GM18909 (cell line): ENCODE measurements around the gene DTX3L.

ENCODE experiments used
- ATAC-seq: cut with Tn5 transposase; IDR thresholded peaks from one replicate; pipeline ENCODE4 v1.9.1; 2021; ENCODE audit warnings: mild to moderate bottlenecking; ENCODE audit not compliant: unreplicated experiment, poor library complexity

Gene DTX3L

DNA sequence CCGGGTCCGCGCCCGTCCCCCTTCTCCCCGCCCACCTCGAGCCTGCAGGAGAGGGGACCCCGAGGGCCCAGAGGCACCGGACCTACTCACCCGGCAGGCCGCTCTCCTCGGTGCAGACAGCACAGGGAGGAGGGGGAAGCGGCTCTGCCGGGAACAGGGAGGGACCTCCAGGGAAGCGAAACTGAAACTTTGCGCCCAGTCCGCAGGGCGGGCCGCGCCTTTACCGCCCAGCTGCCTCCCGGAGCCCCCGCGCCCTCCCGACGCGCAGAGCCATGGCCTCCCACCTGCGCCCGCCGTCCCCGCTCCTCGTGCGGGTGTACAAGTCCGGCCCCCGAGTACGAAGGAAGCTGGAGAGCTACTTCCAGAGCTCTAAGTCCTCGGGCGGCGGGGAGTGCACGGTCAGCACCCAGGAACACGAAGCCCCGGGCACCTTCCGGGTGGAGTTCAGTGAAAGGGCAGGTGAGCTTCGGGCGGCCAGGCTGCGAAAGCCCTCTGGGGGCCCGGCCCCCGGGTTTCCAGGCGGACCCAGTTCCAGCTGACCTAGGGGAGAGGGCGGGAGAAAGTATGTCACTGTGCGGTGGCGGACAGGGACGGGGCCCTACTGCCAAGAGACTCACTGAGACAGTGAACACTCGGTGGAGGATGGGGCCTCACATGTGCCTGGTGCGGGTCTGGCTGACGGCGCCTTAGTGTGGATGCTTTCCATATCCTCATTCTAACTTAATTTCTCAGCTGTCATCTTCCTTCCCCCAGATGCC, at the start of gene DTX3L, which contains the start of gene PARP9:
Gene DTX3L (plus strand): TSS at position 184 of the 758 bp plus-strand sequence. CDS start 89 bp downstream, at position 273.
Gene PARP9 (minus strand): TSS at position 146 of the 758 bp plus-strand sequence. CDS start 4,680 bp downstream, outside the sequence.
- peak; percentile 75 for ATAC-seq

- no peak for ATAC-seq
These were observed 49.1 kb upstream of the DTX3L start for GRCh38 chr3:122515020-122515468.

DNA sequence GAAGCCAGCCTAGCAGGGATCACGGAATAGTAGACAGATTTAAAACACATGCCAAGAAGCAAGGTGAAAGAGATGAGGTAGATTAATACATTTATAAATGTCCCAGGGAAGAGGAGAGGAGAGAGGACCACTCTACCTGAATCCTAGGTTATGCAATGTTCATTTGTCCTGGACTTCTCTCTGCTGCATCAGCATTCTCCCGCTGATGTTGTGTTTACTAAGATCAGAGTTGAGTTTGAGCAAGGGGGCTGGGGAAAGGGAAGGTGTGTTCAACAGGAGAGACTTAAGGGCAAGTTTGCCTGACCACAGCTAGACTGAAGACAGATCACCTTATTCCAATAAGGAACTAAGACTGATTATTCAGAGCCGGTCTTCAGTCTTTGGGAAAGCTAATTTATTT, 48.3 kb upstream of the DTX3L start:
- ATAC-seq, result no peak

DNA sequence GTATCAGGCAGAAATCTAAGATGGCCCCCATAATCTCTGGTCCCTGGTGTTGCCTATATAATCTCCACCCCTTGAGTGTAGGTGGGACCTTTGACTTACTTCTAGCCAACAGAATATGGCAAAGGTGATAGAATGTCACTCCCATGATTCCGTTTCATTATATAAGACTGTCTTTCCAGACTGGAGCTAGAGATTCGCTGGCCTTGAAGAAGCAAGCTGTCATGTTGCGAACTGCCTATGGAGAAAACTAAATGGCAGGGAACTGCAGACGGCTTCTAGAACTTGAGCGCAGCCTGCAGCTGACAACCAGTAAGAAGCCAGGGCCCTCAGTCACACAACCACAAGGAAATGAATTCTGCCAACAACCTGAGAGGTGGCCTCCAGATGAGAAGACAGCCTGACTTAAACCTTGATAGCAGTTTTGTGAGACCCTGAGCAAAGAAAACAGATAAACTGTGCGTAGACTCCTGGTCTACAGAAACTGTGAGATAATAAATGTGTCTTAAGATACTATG, 47.2 kb upstream of the DTX3L start:
- ATAC-seq, result no peak

DNA sequence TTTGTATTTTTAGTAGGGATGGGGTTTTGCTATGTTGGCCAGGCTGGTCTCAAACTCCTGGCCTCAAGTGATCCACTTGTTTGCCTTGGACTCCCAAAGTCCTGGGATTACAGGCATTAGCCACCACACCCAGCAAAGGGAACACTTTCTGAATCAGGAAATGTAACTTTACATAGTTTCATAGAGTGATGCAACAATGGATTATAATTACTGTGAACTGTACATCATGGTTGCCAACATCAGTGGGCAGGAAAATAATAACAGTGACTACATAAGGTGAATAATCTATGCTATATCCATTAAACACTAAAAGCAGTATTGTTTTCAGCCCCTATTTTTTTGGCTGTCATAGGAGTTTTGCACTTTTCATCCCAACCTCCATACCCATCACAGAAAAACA, 44.4 kb upstream of the DTX3L start:
- no peak for ATAC-seq

GRCh38 chr3:122520861-122521260, 43.3 kb upstream of the DTX3L start:
- no peak for ATAC-seq

DNA sequence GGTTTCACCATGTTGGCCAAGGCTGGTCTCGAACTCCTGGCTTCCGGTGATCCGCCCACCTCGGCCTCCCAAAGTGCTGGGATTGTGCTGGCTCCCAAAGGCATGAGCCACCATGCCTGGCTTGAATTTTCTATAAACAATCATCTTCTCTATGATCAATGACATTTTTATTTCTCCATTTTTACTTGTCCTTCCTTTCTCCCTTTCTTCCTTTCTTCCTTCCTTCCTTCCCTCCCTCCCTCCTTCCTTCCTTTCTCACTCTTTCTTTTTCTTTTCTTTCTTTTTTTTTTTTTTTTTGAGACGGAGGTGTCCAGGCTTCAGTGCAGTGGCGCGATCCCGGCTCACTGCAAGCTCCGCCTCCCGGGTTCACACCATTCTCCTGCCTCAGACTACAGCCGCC, 40.8 kb upstream of the DTX3L start:
- no peak for ATAC-seq

DNA sequence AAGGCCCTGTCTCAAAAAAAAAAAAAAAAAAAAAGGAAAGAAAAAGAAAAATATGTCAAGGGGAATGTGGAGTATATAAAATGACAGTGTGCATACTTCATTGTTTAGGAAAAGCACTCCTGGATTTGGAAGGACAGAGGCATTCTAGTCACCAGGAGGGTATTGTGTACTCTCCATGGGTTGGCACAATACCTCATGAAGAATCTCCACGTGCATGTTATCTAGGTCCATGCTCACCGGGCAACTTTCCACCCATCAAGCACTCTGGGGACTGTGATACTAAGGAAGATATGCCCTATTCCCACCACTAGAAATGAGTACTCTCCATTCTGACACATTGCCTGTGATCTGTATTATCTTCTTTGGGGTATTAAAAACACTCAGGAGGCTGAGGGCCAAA, 34.0 kb upstream of the DTX3L start:
- no peak for ATAC-seq

GRCh38 chr3:122533480-122533879, 30.7 kb upstream of the DTX3L start:
- no peak for ATAC-seq

- ATAC-seq, result peak; percentile 100
These were observed 30.2 kb upstream of the DTX3L start for GRCh38 chr3:122533931-122534334.

DNA sequence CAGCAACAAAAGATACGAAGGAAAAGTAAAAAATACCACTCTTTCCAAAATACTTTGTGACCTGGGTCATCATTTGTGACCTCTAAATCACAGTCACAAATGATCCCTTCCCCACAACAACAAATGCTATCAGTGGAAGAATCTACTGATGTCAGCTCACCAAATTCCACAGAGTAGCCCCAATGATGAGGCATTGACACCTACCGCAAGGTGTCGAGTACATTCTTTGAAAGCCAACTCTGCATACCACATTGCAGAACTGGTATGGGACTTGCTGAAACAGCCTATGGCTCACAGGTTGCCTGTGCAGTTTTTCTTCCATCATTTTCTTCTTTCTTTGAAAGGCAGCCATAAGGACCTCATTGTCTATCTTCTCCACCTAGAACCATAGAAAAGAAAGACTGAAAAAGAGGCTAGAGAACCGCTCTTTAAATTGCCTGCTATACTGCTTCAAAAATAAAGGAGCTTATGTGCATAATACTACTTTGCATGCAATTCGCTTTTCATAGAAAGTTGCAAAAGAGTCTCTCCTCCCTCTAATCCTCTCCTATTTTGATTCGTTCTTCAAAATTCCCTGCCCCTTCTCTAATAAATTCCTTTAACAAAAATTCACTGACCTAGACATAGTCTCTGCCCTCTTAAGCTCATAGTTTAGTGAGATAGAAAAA, 28.0 kb upstream of the DTX3L start:
- no peak for ATAC-seq

- ATAC-seq, result no peak
These were observed 27.5 kb upstream of the DTX3L start for GRCh38 chr3:122536632-122537001.

- no peak for ATAC-seq
These were observed 25.1 kb upstream of the DTX3L start for GRCh38 chr3:122538956-122539490.

DNA sequence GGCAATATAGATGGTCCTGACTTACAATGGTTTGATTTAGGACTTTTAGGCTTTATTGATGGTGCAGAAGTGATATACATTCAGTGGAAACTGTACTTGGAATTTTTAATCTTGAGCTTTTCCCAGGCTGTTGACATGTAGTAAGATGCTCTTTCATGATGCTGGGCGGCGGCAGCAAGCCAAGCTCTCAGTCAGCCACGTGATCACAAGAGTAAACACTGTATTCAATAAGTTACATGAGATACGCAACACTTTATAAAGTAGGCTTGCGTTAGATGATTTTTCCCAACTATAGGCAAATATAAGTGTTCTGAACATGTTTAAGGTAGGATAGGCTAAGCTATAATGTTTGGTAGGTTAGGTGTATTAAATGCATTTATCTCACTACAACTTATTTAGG, 18.0 kb upstream of the DTX3L start:
- no peak for ATAC-seq

GRCh38 chr3:122548076-122548475, 16.1 kb upstream of the DTX3L start:
- ATAC-seq, result no peak

GRCh38 chr3:122548619-122549018, 15.5 kb upstream of the DTX3L start:
- ATAC-seq, result no peak

GRCh38 chr3:122553171-122553570, 11.0 kb upstream of the DTX3L start:
- no peak for ATAC-seq

DNA sequence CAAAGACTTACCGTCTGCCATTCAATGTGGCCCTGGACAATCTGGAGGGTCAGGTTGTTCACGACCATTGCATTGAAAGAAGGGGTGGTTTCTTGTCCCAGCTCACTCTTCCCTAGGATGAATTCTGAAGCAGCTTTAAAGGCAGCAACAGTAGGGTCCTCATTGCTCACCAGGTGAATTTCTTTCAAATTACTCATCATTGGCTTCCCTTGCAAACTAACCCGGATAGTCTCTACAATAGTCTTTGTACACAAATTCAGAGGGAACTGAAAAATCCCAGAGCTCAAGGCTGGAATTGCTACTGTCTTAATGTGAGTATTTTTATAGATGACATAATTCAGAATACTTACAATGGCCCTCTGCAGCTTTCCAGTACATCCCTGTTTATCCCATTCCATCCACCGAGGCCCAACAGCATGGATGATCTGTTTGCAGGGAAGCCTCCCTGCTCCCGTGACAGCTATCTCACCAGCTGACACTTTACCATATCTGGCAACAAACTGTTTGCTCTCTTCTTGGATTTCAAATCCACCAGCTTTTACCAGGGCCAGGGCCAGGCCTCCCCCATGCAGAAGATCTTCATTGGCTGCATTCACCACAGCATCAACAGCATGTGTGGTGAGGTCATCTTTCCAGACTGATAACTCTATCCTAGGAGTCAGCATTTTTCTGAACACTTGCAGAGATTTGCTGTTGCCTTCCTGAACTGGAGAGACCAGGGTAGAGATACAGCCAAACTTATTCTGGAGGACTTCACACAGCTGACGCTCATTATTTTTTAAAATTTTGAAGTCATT, 8.7 kb upstream of the DTX3L start:
- ATAC-seq, result no peak

DNA sequence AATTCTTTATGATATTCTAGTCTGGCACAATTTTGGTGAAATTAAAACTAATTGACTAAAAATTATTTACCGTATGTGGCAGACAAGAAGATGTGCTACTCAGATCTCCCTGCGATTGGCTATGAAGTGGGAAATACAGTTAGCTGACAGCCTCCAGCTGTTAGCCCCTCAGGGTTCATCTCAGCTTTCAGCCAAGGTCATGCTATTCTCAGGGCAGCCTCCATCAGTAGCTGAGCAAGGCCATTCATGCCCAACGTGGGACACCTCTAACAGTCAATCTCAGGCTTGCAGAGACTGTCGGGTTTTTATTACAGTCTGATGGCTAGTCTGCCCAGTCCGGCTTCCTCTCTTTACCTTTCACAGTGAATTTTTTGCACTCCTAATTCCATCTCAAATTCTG, 6.8 kb upstream of the DTX3L start:
- ATAC-seq, result no peak

GRCh38 chr3:122558605-122559004, 5.5 kb upstream of the DTX3L start:
- ATAC-seq, result no peak
